HG02943 (cell line): ENCODE results near the gene DOK4.

Experiments used
- ATAC-seq: cut with Tn5 transposase; IDR thresholded peaks from one replicate; pipeline ENCODE4 v1.9.1; 2021; ENCODE audit warnings: mild to moderate bottlenecking, low read depth, moderate library complexity; ENCODE audit not compliant: unreplicated experiment

Gene DOK4

DNA sequence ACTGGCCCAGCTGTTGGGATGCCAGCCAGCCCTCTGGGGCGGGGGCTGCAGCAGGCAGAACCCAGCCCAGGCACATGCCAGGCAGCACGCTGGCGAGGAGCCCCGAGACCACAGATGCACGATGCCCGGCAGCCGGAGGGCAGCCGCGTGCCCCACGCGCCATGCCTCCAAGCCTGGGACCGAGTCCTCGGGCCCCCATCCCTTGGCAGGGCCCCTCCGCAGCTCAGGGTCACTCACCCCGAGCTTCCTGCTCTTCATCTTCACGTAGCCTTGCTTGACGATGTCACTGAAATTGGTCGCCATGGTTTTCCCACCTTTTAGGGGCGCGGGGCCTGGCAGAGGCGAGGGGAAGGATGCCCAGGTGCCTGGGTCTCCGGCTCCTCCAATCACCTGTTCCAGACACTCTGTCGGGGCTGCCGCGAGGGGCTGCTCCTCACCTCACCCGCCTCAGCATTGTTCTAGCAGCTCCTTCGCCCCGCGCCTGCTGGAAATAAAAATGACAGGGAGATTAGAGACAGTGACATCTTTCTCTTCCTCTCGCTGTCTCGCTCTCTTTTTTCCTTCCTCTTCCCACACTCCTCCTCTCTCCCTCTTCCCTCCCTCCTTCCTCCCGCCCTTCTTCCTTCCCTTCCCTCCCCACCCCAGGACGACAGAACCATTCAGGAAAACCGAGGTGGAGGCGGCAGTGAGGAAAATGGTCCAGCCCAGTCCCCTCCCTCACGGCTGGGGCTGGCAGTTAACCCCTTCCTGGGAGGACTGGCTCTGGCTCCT is 6.9 kb downstream of the DOK4 start:
- no peak for ATAC-seq

DNA sequence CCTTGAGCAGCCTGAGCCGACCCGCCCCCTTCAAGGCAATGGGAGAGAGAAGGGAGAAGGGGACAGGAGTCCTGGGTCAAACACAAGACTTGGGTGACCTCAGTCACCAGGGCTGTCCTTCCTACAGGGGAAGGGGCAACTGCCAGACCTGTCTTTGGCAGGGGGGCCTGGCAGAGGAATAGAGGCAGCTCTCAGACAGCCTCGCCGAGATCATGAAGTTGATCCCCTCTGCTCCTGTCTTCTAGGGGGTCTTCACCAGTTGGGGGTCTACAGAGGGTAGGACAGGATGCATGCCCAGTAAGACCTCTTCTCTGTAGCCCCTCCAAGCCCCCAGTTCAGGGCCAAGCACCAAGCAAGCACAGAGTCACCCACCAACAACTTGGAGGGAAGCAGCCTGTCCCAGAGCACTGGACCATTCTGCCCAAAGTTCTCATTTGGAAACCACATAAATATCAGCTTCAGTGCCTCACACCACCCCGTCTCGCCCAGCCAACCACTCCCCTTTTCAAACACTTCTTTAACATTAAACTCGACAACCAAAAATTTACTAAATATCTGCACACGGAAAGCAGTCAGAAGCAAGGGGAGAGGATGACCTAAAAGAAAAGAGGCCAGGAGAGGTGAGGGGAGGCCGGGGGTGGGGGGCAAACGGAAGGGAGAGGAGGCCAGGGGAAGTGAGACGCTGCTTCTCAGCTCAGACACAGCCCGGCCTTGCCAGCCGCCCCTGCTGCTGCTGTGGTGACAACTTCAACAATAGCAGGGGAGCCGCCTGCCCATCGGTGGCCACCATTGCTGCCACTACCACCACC is 7.7 kb downstream of the DOK4 start:
- no peak for ATAC-seq

DNA sequence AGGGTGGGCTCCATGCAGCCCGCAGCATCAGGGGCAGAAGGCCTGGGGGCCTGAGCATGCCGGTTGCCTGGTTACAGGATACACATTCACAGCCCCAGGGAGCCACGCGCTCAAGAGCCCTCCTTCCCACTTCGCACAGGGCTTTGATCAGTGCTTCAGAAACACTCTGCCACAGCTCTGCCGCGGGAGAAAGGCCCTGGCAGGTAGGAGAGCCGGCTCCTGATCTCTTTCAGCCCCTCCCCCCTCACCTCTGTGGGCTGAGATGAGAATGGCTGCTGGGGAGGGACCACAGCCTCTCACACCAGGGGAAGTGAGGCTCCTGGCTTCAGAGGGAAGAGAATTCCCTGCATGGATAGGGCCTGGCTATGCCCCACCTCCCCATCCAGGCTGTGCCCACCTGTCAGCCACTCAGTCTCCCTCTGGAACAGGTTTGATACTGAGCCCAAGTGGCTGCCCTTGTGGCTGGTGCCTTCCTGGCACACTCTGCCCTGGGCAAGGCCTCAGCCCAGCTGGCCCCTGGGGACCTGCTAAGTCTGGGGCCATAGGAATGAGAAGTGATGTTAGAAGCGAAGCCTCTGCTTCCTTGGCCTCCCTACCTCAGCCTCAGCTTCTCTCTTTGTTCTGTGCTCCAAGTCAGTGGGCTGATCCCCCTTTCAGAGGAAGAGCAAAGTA is 8.6 kb downstream of the DOK4 start:
- no peak for ATAC-seq

DNA sequence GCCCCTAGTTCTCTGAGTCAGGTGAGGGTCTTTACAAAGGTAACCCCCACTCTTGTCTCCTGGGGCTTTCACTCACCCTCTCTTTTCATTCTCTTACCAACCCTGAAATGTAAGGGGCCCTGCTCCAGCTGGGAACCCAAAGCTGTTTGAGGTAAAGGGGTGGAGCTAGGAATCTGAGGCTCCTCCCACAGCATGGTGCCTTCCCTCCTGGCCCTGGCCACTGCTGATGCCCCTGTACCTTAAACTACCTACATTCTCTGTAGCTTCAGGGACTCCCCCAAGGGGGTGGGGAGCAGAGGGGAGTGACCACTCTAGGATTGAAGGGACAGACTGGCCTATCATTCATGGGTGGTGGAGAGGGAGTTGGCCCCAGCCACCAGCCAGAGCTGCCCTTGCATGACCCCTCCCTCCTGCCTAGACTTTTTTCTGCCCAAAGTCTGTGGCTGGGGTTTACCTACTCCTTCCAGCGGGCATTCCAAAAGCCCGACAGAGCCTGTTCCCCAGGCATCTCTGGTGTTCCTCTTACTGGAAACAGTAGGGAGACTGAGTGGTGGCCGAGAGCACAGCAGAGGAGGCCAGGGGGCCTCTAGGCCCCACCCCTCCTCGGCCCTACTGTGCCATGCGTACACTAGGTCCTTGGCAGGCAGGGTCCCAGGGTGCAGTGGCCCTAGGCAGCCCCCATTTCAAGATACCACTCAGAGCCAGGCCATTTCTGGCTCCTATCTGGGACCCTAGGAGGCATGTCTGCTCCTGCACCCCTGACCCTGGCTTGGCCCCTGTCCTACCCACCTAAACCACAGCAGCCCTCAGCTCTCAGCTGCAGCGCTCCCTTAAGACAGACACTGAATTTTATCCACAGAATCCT is 9.5 kb downstream of the DOK4 start:
- no peak for ATAC-seq

DNA sequence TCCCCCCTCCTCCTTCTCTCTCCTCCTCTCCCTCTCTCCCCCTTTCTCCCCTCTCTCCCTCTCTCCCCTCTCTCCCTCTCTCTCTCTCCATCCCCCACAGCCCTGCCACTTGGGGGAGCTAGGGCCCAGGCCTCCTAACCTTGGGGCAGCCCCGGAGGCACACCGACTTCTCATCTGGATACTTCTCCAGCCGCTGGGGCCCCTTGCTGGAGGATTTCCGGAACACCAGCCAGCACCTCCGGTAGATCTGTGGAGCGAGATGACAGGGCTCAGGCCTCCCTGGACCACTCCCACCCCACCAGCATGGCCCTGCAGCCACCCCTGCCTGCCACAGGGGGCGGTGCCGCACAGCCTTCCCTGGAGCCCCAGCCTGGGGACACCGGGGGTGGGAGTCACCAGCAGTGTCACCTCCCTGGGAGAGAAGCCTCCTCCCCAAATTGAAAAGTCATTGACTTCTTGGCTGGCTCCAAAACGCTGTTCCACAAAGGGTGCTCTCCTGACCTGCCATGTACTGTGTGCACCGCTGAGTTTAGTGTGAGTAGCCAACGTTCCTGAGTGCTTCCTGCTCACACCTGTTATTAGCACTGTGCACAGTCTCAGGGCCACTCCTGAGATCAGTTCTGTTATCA is 10.5 kb downstream of the DOK4 start:
- ATAC-seq, result peak; percentile 62

DNA sequence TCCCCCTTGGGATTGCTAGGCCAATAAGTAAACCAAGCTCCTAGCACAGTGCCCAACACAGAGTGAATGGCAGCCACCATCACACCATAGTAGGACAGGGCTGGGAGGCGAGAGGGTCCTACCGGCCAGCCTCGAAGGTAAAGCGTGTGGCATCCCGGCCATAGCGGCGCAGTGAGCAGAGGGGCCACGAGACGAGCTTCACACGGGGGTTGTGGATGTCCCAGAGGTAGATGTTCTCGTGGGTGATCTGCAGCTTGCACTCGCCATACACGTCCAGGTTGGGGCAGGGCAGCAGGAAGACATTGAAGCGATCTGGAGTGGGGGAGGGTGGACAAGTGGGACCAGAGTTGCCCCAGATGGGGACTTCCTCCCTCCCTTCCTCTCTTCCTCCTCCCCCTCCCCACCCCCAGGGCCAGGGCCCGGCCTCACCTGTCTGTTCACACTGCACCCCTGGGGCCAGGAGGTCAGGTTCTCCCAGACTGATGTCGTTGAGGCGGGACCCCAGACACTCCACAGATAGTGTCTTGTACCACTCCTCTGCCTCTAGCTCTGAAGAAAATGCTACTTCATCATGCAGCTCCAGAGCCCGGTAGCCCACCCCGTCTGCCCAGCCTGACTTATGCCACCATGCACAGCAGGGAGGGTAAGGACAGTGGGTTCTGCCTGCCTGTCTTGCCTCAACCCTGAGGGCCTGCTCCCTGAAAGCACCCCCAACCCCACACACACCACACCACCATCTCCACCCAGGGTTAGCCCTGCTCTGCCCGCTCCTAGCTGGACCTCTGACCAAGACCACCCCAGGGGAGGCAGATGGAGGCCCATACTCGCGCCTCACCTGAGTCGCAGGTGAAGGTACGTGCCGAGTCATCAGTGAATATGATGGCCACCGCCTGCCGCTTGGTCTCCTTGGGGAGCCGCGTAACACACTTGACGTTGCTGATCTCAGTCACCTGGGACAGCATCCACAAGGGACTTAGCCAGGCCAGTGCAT is 11.3 kb downstream of the DOK4 start:
- no peak for ATAC-seq

DNA sequence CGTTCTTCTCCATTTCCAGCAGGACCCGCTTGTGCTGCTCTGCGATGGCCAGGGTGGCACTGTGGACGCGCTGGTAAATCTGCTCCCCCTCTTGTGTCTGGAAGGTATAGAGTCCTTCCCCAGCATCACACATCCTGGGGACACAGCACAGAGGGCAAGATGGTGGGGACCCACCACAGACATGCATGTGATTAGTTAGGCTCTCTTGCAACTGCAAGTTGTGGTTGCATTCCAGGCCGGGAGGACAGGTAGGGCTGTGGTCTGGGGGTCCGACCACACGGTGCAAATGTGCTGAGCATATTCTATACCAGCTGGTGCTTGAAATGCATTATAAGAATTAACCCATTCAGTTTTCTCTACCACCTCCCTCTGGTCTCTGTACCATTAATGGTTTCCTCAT is 12.4 kb downstream of the DOK4 start:
- ATAC-seq, result no peak

DNA sequence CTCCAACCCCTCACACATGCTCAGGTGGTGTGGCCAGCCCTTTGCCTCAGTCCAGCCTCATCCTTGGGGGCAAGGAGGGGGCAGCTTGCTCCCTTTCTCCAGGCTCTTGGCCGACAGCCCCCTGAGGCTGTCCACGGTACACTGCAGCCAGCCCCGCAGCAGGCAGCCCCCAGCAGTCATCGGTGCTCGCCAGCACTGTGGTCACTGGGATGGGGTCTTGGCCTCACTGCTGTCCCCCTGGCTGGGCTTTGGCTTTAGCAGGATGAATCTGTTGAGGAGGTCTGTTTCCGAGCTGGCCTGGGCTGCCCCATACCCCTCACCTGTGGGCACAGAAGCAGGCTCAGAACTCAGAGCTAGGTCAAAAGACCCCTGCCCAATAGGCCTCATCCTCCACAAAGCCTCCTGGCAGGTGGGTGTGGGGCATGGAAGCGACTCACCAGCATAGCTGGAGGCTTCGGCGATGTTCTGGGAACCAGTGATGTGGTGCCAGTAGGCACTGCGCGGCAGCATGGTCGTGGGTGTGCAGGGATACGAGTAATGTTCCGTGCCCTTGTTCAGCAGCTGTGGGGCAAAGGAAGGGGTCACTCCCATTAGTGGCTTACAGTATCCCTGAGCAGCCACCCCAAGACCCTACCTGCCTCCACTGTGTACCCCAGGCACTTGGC is 13.0 kb downstream of the DOK4 start:
- ATAC-seq, result no peak

DNA sequence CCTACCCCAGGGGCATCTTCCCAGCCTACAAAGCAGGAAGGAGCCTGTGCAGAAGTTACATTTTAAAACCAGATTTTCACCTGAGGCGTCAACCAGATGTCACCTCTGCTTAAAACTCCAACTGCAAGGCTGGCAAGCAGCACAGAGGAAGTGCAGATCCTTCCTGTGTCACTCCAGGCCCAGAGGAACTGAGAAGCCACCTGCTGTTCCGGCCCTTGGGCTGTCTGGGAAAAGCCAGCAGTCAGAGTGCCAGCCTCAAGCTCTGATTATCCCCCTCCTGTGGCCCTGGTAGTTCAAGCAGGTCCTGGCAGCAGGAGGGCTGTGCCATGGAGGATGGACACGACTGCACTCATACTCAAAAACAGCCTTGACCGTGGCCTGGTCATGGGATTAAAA is 13.6 kb downstream of the DOK4 start:
- ATAC-seq, result no peak

DNA sequence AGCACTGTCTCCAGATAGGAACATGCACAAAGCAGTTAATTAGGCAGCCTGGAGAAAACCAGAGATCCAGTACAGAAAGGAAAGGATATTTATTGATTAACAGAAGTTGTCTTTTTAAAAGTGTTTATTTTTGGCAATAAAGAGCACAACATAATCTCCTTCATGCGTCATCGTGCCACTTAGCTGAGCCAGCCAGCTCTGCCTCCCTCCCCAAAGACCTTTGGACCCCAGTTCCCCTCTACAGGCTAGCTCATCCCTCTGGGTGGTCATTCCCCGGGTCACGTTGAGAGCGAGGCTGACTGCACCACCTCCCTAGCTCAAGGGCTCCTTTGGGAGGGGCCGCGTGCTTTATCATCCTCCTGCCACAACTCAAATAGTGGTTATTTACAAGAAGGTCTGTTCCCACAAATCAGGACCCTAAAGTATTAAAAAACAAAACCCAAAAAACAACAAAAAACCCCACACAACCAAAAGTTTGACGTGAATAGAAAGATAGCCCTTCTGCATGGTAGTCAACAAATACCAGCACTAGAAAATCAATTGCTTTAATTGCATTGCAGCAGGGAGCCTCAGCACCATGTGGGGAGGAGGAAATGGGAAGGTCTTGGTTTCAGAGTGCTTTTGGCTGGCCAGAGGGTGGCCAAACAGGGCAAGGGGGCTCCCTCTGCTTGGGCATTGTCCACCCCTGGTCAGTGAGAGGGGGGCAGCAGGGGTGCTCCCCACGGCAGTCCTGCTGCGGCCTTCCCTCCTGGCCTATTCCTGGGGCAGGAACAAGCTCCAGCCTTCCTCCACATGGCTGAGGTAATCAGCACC is 14.2 kb downstream of the DOK4 start:
- ATAC-seq, result no peak

DNA sequence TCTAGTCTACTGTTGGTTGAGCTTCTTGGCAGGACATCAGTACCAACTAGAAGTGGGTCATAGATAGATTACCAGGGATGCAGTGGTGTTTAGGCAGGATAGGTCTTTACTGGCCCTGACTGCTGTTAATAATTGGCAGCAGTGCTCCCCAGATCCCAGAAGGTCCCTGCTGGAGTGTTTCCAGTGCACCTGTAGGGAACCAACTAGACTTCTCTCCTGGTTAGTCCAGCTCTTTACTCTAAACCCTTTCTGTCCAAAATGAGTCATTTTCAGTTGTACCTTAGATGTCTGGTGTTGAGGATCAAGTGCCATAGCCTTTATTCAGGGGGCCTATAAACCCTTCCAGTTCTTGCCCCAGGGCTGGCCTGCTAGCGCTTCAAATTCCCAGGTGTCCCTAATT is 15.1 kb downstream of the DOK4 start:
- ATAC-seq, result no peak

DNA sequence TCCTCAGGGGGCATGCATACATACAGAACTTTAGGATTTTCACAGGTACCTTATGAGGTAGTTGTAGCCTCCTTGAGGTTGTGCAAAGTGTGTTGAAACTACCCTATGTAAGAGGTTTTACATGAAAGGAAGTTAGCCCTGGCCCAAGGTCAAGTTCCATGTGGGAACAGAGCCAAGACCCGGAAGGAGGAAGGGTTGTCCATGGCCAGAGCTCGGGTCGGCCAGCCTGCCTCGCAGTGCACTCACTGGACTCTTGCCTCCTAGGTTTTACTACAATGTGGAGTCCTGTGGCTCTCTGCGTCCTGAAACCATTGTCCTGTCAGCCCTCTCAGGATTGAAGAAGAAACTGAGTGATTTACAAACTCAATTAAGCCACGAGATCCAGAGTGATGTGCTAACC is 15.6 kb downstream of the DOK4 start:
- ATAC-seq, result no peak

DNA sequence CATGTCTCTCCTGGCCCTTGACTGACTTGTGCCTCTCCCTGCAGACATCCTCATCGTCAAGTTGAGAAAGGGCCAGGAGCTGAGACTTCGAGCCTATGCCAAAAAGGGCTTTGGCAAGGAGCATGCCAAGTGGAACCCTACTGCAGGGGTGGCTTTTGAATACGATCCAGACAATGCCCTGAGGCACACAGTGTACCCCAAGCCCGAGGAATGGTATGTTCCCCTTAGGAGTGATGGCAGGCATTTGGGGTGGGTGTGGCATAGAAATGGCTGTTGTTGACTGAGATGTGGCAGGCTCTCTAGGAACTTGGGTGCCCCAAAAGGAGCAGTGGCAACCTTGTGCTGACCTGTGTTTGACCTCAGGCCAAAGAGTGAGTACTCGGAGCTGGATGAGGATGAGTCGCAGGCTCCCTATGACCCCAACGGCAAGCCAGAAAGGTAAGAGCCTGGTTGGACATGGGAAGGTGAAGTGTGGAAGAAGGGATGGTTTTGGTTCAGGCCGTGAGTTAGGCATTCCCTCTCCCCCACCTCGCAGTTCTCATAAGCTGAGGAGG is 16.3 kb downstream of the DOK4 start:
- ATAC-seq, result no peak

DNA sequence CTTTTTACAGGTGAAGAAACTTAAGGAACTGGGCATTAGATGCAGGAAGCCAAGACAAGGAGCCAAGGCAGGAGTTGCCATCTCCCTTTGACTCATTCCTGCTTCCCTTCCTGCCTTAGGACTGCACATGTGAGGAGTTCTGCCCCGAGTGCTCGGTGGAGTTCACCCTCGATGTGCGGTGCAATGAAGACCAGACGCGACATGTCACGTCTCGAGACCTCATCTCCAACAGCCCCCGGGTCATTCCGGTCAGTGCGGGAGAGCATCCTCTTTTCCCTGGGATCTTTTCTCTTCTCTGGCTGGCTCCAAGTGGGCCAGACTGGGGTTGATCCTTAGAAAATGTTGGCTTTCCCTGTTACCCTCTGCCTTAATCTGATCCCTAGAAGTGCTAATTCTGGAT is 17.2 kb downstream of the DOK4 start:
- ATAC-seq, result no peak

DNA sequence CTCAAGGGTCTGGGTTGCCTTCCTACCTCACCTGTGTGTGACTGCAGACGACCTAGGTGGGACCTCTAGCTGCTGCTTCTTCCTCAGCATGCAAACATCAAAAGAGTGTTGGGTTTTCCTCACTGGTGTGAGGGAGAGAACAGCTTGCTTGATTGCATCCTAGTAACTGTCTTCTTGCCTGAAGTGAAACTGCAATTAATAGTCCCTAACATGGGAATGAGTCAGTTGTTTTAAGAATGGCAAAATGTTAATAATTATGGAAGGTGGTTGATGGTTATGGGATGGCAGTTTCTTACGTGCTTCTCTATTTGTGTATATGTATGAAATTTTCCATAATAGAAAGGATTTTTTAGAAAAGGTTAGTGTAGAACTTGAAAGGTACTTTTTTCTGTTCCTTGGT is 17.9 kb downstream of the DOK4 start:
- ATAC-seq, result no peak

DNA sequence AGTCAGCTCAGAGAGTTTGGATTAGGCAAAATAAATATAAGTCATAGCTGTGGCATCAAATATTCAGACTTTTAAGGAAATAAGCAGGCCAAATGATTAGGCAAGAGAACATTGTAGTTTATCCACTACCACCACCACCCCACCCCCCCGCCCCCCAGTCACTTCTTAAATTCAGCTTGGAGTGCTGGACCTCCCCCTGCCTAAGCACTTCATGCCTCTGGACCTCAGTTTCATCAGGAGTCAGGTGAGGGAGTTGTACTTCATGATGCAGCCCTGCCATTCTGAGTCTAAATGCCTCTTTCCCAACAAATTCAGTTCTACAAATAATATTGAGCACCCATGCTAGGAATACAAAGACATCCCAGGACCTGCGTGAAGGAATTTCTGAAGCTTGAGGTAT is 21.8 kb downstream of the DOK4 start:
- ATAC-seq, result no peak

DNA sequence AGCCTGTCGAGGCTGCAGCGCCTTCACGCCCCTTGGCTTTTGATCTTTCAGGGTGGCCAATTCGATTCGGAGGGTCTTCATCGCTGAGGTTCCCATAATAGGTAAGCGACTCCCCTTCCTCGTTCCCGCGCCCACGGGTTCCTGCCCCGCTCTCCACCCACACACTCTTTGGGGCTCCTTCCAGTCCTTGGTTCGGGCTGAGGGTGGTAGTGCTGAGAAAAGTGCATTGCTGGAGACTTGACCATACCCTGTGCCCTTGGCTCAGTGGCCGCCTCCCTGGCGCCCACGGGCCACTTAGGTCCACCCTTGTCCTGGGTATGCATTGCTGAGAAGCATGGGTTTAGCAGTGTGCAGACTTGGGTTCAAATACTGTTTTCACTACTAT is 23.3 kb downstream of the DOK4 start:
- ATAC-seq, result no peak
